ENCODE data around the gene ADGRD1.

The ADGRD1 gene

GRCh38 chr12:131017477-131017991, 63.8 kb downstream of the ADGRD1 start:
- DNase-seq (ENCODE audit: low read depth in 1 of 2, low spot score in 1 of 2), result no peak
- Histone ChIP-seq H3K4me3 (replicated peaks; ENCODE audit: insufficient read depth, low read length) (no peak overlapping the region), H3K27me3 (ENCODE audit: insufficient read depth, poor library complexity, severe bottlenecking) (no peaks in the 10 kb centered on the region), H3K27ac (replicated peaks) (no peak overlapping the region)
- no peak for TF ChIP-seq CTCF (IDR thresholded peaks at IDR 0.05; ENCODE audit: insufficient read depth, low read length)
- TF ChIP-seq SPI1 (IDR thresholded peaks at IDR 0.05; ENCODE audit: borderline replicate concordance, low read depth), result no peak
- TF ChIP-seq GABPA (IDR thresholded peaks at IDR 0.05; ENCODE audit: low read depth), result no peak
- TF ChIP-seq REST (IDR thresholded peaks at IDR 0.05; ENCODE audit: insufficient replicate concordance, low read depth), result no peak
- TF ChIP-seq POLR2AphosphoS5 (IDR thresholded peaks at IDR 0.05; ENCODE audit: low read depth), result no peak

GRCh38 chr12:131018019-131018620, 64.4 kb downstream of the ADGRD1 start:
- H3K27ac ChIP-seq (replicated peaks), result no peak overlapping the region
- TF ChIP-seq GABPA (IDR thresholded peaks at IDR 0.05; ENCODE audit: low read depth), result no peak
- TF ChIP-seq SPI1 (IDR thresholded peaks at IDR 0.05; ENCODE audit: borderline replicate concordance, low read depth), result no peak
- no peak for TF ChIP-seq REST (IDR thresholded peaks at IDR 0.05; ENCODE audit: insufficient replicate concordance, low read depth)
- no peak for TF ChIP-seq POLR2AphosphoS5 (IDR thresholded peaks at IDR 0.05; ENCODE audit: low read depth)
- no peak for TF ChIP-seq CTCF (IDR thresholded peaks at IDR 0.05; ENCODE audit: insufficient read depth, low read length)

GRCh38 chr12:131018808-131019397, 65.2 kb downstream of the ADGRD1 start:
- Histone ChIP-seq H3K4me3 (replicated peaks; ENCODE audit: insufficient read depth, low read length) (no peak overlapping the region), H3K27me3 (ENCODE audit: insufficient read depth, poor library complexity, severe bottlenecking) (no peaks in the 10 kb centered on the region), H3K27ac (replicated peaks) (no peak overlapping the region)
- TF ChIP-seq GABPA (IDR thresholded peaks at IDR 0.05; ENCODE audit: low read depth), result no peak
- TF ChIP-seq SPI1 (IDR thresholded peaks at IDR 0.05; ENCODE audit: borderline replicate concordance, low read depth), result no peak
- TF ChIP-seq POLR2AphosphoS5 (IDR thresholded peaks at IDR 0.05; ENCODE audit: low read depth), result no peak
- TF ChIP-seq REST (IDR thresholded peaks at IDR 0.05; ENCODE audit: insufficient replicate concordance, low read depth), result no peak
- DNase-seq (ENCODE audit: low read depth in 1 of 2, low spot score in 1 of 2), result no peak

More at GRCh38 chr12:131018019-131018620, 64.4 kb downstream of the ADGRD1 start:
- no peak for DNase-seq (ENCODE audit: low read depth in 1 of 2, low spot score in 1 of 2)
- Histone ChIP-seq H3K4me3 (replicated peaks; ENCODE audit: insufficient read depth, low read length) (no peak overlapping the region), H3K27me3 (ENCODE audit: insufficient read depth, poor library complexity, severe bottlenecking) (no peaks in the 10 kb centered on the region)
